ENCODE measurements around the gene CAPZB.

The CAPZB gene

DNA sequence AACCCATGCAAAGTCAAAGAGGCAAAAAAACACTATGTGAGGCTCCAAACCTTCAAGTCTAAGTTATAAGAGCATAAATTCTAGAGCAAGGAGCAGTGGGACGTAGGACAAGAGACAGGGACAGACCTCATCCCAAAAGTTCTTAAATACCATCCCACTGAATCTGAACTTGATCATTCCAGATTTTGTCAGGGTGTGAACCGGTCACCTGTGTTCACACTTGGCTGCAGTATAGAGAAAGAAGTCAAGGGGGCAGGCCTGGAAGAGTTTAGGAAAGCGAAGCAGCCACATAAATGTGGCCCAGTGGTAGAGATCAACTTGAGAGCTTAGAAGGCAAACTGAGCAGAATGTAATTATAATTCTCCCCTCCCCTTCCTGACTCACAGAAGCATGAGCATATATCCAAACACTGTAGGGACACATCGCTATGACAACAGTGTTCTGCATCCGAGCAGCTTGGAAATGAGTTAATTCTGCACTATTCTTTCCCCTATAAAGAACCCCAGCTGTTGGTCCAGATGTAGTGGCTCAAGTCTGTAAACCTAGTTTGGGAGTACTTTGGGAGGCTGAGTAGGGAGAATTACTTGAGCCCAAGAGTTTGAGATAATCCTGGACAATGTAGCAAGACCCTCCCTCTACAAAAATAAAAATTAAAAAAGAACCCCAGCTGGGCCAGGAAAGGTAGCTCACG, 176.1 kb downstream of the CAPZB start:
- Histone ChIP-seq H3F3A (ENCODE audit: insufficient read depth, low read length) (no peaks in the 10 kb centered on the region), H3K36me3 (ENCODE audit: insufficient read depth, low read length) (peaks cover 38% of the 10 kb centered on the region), H3K9me2 (ENCODE audit: low read depth, low read length) (no peaks in the 10 kb centered on the region), H3K4me3 (ENCODE audit: low read depth, low read length, poor library complexity, severe bottlenecking) (no peak overlapping the region), H3K4me1 (ENCODE audit: insufficient read depth, low read length, severe bottlenecking) (peaks cover 30% of the 10 kb centered on the region), H2AFZ (ENCODE audit: low read length) (no peak overlapping the region), H3K79me2 (ENCODE audit: insufficient read depth, low read length) (no peaks in the 10 kb centered on the region), H4K20me1 (ENCODE audit: insufficient read depth, low read length) (no peaks in the 10 kb centered on the region), H3K4me2 (ENCODE audit: low read length) (no peak overlapping the region), H3K9me3 (ENCODE audit: low read length) (no peaks in the 10 kb centered on the region), H3K27me3 (ENCODE audit: insufficient read depth, low read length) (no peaks in the 10 kb centered on the region), H3K9ac (ENCODE audit: low read length) (no peak overlapping the region), H3K27ac (ENCODE audit: low read depth, low read length, poor library complexity, severe bottlenecking) (no peak overlapping the region)
- TF ChIP-seq EZH2 (IDR thresholded peaks at IDR 0.05; ENCODE audit: borderline replicate concordance, low read length), result no peak
- TF ChIP-seq, protein P1, sequence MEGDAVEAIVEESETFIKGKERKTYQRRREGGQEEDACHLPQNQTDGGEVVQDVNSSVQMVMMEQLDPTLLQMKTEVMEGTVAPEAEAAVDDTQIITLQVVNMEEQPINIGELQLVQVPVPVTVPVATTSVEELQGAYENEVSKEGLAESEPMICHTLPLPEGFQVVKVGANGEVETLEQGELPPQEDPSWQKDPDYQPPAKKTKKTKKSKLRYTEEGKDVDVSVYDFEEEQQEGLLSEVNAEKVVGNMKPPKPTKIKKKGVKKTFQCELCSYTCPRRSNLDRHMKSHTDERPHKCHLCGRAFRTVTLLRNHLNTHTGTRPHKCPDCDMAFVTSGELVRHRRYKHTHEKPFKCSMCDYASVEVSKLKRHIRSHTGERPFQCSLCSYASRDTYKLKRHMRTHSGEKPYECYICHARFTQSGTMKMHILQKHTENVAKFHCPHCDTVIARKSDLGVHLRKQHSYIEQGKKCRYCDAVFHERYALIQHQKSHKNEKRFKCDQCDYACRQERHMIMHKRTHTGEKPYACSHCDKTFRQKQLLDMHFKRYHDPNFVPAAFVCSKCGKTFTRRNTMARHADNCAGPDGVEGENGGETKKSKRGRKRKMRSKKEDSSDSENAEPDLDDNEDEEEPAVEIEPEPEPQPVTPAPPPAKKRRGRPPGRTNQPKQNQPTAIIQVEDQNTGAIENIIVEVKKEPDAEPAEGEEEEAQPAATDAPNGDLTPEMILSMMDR (IDR thresholded peaks at IDR 0.05; ENCODE audit: low read length), result no peak

- TF ChIP-seq, protein P1 (IDR thresholded peaks at IDR 0.05; ENCODE audit: low read length), result no peak
- TF ChIP-seq EZH2 (IDR thresholded peaks at IDR 0.05; ENCODE audit: borderline replicate concordance, low read length), result no peak
- no peak overlapping the region for H3K27ac ChIP-seq (ENCODE audit: low read depth, low read length, poor library complexity, severe bottlenecking)
- no peaks in the 10 kb centered on the region for H3K9me2 ChIP-seq (ENCODE audit: low read depth, low read length)
- H3K36me3 ChIP-seq (ENCODE audit: insufficient read depth, low read length), result peaks cover 46% of the 10 kb centered on the region
- H2AFZ ChIP-seq (ENCODE audit: low read length), result no peak overlapping the region
- no peaks in the 10 kb centered on the region for H3K79me2 ChIP-seq (ENCODE audit: insufficient read depth, low read length)
- no peaks in the 10 kb centered on the region for H3K27me3 ChIP-seq (ENCODE audit: insufficient read depth, low read length)
- no peaks in the 10 kb centered on the region for H4K20me1 ChIP-seq (ENCODE audit: insufficient read depth, low read length)
- H3F3A ChIP-seq (ENCODE audit: insufficient read depth, low read length), result no peaks in the 10 kb centered on the region
- H3K9me3 ChIP-seq (ENCODE audit: low read length), result no peaks in the 10 kb centered on the region
- no peak overlapping the region for H3K9ac ChIP-seq (ENCODE audit: low read length)
- H3K4me2 ChIP-seq (ENCODE audit: low read length), result no peak overlapping the region
- H3K4me1 ChIP-seq (ENCODE audit: insufficient read depth, low read length, severe bottlenecking), result peaks cover 22% of the 10 kb centered on the region
- no peak overlapping the region for H3K4me3 ChIP-seq (ENCODE audit: low read depth, low read length, poor library complexity, severe bottlenecking)
Observed at GRCh38 chr1:19308509-19308907, 176.8 kb downstream of the CAPZB start.

GRCh38 chr1:19307794-19308508, 177.4 kb downstream of the CAPZB start:
- H3K36me3 ChIP-seq (ENCODE audit: insufficient read depth, low read length), result peaks cover 52% of the 10 kb centered on the region
- no peaks in the 10 kb centered on the region for H3K9me3 ChIP-seq (ENCODE audit: low read length)
- TF ChIP-seq, protein P1 (IDR thresholded peaks at IDR 0.05; ENCODE audit: low read length), result no peak
- no peak for TF ChIP-seq EZH2 (IDR thresholded peaks at IDR 0.05; ENCODE audit: borderline replicate concordance, low read length)
- H4K20me1 ChIP-seq (ENCODE audit: insufficient read depth, low read length), result no peaks in the 10 kb centered on the region
- H3K4me1 ChIP-seq (ENCODE audit: insufficient read depth, low read length, severe bottlenecking), result peaks cover 17% of the 10 kb centered on the region
- no peak overlapping the region for H3K9ac ChIP-seq (ENCODE audit: low read length)
- H2AFZ ChIP-seq (ENCODE audit: low read length), result no peak overlapping the region
- H3K79me2 ChIP-seq (ENCODE audit: insufficient read depth, low read length), result no peaks in the 10 kb centered on the region
- no peaks in the 10 kb centered on the region for H3K27me3 ChIP-seq (ENCODE audit: insufficient read depth, low read length)
- H3K9me2 ChIP-seq (ENCODE audit: low read depth, low read length), result no peaks in the 10 kb centered on the region
- no peak overlapping the region for H3K4me2 ChIP-seq (ENCODE audit: low read length)
- no peaks in the 10 kb centered on the region for H3F3A ChIP-seq (ENCODE audit: insufficient read depth, low read length)
- H3K4me3 ChIP-seq (ENCODE audit: low read depth, low read length, poor library complexity, severe bottlenecking), result no peak overlapping the region
- no peak overlapping the region for H3K27ac ChIP-seq (ENCODE audit: low read depth, low read length, poor library complexity, severe bottlenecking)

All from OCI-LY1 (cell line).